Ishikawa (cell line): ENCODE measurements around the gene PKD1.

Experiments used
- CEBPB ChIP-seq: IDR thresholded peaks from 2 replicates; pipeline ENCODE4 v1.6.1; 2012
- CREB1 ChIP-seq: IDR thresholded peaks from 2 replicates; pipeline ENCODE4 v1.6.1; 2012; ENCODE audit warnings: low read depth
- EGR1 ChIP-seq: IDR thresholded peaks from 2 replicates; pipeline ENCODE4 v1.6.1; 2012
- EP300 ChIP-seq: IDR thresholded peaks from 2 replicates; pipeline ENCODE4 v1.6.1; 2012; ENCODE audit warnings: borderline replicate concordance
- FOXM1 ChIP-seq: IDR thresholded peaks from 2 replicates; pipeline ENCODE4 v1.6.1; 2012; ENCODE audit warnings: low read depth, borderline replicate concordance
- MAX ChIP-seq: IDR thresholded peaks from 2 replicates; pipeline ENCODE4 v1.6.1; 2012
- NFIC ChIP-seq: IDR thresholded peaks from 2 replicates; pipeline ENCODE4 v1.6.1; 2012
- RAD21 ChIP-seq: IDR thresholded peaks from 2 replicates; pipeline ENCODE4 v1.6.1; 2012; ENCODE audit warnings: low read depth
- REST ChIP-seq: IDR thresholded peaks from 2 replicates; pipeline ENCODE4 v1.6.1; 2012; ENCODE audit warnings: low read depth, mild to moderate bottlenecking
- TAF1 ChIP-seq: IDR thresholded peaks from 2 replicates; pipeline ENCODE4 v1.6.1; 2012; ENCODE audit warnings: low read depth, mild to moderate bottlenecking
- TCF12 ChIP-seq: IDR thresholded peaks from 2 replicates; pipeline ENCODE4 v1.6.1; 2012; ENCODE audit warnings: low read depth
- TEAD4 ChIP-seq: IDR thresholded peaks from 2 replicates; pipeline ENCODE4 v1.6.1; 2012
- YY1 ChIP-seq: IDR thresholded peaks from 2 replicates; pipeline ENCODE4 v1.6.1; 2012; ENCODE audit warnings: low read depth
- ZBTB7A ChIP-seq: IDR thresholded peaks from 2 replicates; pipeline ENCODE4 v1.6.1; 2012; ENCODE audit warnings: low read depth
- TF ChIP-seq, protein P1 (sequence below): IDR thresholded peaks from 2 replicates; pipeline ENCODE4 v1.6.1; 2012

PKD1 gene

GRCh38 chr16:2085669-2086068 is 50.0 kb downstream of the PKD1 start:
- TF ChIP-seq CREB1: no peak

- TF ChIP-seq TCF12 (no peak), EGR1 (no peak), NFIC (no peak), TEAD4 (no peak), TAF1 (no peak), MAX (no peak), FOXM1 (no peak), CREB1 (no peak), REST (no peak), YY1 (no peak), RAD21 (no peak), ZBTB7A (no peak), CEBPB (no peak), EP300 (no peak)
- TF ChIP-seq, protein P1, sequence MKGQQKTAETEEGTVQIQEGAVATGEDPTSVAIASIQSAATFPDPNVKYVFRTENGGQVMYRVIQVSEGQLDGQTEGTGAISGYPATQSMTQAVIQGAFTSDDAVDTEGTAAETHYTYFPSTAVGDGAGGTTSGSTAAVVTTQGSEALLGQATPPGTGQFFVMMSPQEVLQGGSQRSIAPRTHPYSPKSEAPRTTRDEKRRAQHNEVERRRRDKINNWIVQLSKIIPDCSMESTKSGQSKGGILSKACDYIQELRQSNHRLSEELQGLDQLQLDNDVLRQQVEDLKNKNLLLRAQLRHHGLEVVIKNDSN: no peak
These were observed 50.6 kb downstream of the PKD1 start for GRCh38 chr16:2084895-2085625.

GRCh38 chr16:2083876-2084780 is 51.6 kb downstream of the PKD1 start:
- no peak for TF ChIP-seq YY1
- no peak for TF ChIP-seq TCF12
- no peak for TF ChIP-seq REST
- TF ChIP-seq RAD21: no peak
- no peak for TF ChIP-seq TAF1
- TF ChIP-seq FOXM1: no peak

DNA sequence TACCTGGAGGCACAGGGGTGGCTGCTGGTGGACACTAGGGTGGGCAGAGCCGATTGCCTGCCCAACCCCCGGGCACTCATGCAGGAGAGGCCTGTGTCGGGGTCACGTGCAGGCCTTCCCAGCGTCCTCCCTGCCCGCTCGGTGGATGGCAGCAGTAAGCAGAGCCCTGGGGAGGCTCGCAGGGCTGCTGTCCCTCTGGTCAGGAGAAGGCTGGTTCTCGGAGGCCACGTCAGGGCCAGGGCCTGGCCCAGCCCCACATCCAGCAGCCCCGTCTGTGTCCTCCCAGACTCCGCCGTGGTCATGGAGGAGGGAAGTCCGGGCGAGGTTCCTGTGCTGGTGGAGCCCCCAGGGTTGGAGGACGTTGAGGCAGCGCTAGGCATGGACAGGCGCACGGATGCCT is 52.3 kb downstream of the PKD1 start:
- TF ChIP-seq NFIC (no peak), EP300 (no peak)

DNA sequence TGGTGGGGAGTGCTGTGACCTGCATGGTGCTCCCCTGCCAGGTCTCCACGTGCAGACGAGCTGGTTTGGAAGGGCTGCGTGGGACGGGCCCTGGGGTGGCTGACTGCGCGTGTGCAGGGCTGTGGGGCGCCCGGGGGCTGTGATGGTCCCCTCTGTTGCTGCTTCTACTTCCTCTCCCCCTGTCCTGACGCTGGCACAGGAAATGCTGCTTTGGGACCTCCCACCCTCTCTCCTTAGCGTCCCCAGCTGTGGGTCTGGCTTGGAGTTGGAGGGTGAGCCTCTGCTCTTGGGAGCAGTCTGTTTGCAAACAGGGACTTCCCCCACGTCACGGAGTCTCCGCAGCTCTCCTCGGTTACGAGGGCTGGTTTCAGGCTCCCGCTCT is 52.7 kb downstream of the PKD1 start:
- TF ChIP-seq EP300: no peak
- no peak for TF ChIP-seq CREB1
- TF ChIP-seq REST: no peak
- no peak for TF ChIP-seq EGR1
- TF ChIP-seq, protein P1: no peak
- no peak for TF ChIP-seq YY1
- no peak for TF ChIP-seq RAD21
- TF ChIP-seq CEBPB: no peak
- TF ChIP-seq TEAD4: no peak
- TF ChIP-seq TCF12: no peak
- TF ChIP-seq ZBTB7A: no peak
- TF ChIP-seq NFIC: no peak
- TF ChIP-seq MAX: no peak
- TF ChIP-seq TAF1: no peak
- TF ChIP-seq FOXM1: no peak
